Thoracic aorta (tissue), 2 donors: ENCODE measurements around the gene MAN2A1. TPM values are rescaled to one million over a fixed set of nuclear protein-coding genes. Genes with fewer than 3 reads are reported as not detected.

Source experiments
- ATAC-seq: fragments of 150-250 bp; one replicate; pipeline ENCODE4 v1.8.0; 2017; ENCODE audit warnings: low read depth; ENCODE audit not compliant: insufficient number of reproducible peaks, low FRiP score
- DNase-seq: peaks from one replicate; pipeline ENCODE4 v3.0.0-alpha.2; 2020; ENCODE audit warnings: low spot score
- H3K27ac ChIP-seq, 2 donors: fragments of 200-600 bp; sonication (generic); 1 replicate in 1 of 2; 2 replicates in 1 of 2; pipeline ENCODE4 v1.5.1; 2016; ENCODE audit warnings: mild to moderate bottlenecking in 2 of 2, moderate library complexity in 2 of 2
- H3K27me3 ChIP-seq: fragments of 200-600 bp; sonication (generic); replicated peaks from 2 replicates; pipeline ENCODE4 v1.6.0; 2016; ENCODE audit warnings: mild to moderate bottlenecking; ENCODE audit not compliant: insufficient read depth
- H3K36me3 ChIP-seq: fragments of 200-600 bp; sonication (generic); one replicate; pipeline ENCODE4 v1.5.1; 2016
- H3K4me1 ChIP-seq, 2 donors: fragments of 200-600 bp; sonication (generic); 1 replicate in 1 of 2; 2 replicates in 1 of 2; pipeline versions ENCODE4 v1.5.1 to v1.6.0; 2016; ENCODE audit warnings: low read depth in 2 of 2, mild to moderate bottlenecking in 1 of 2; ENCODE audit not compliant: control insufficient read depth in 1 of 2
- H3K4me3 ChIP-seq: fragments of 200-600 bp; sonication (generic); 2 replicates; pipeline ENCODE4 v1.5.1; 2016; ENCODE audit warnings: mild to moderate bottlenecking
- H3K9me3 ChIP-seq: fragments of 200-600 bp; sonication (generic); 2 replicates; pipeline ENCODE4 v1.5.1; 2016
- total RNA-seq, 2 donors: library from RNA; depleted of rRNA; stranded (reverse); fragments of >200 nt; gene quantifications; one replicate each; pipeline versions ENCODE4 v1.1.0 to v1.2.3, GENCODE V29; 2016
- TF ChIP-seq, protein P1 (sequence below): fragments of 200-600 bp; sonication (generic); IDR thresholded peaks from one replicate; pipeline ENCODE4 v1.5.1; 2019; ENCODE audit warnings: antibody characterized with exemption

MAN2A1 gene
- total RNA-seq, 2 donors from 2014 or later = 64.8 to 82.8 TPM

DNA sequence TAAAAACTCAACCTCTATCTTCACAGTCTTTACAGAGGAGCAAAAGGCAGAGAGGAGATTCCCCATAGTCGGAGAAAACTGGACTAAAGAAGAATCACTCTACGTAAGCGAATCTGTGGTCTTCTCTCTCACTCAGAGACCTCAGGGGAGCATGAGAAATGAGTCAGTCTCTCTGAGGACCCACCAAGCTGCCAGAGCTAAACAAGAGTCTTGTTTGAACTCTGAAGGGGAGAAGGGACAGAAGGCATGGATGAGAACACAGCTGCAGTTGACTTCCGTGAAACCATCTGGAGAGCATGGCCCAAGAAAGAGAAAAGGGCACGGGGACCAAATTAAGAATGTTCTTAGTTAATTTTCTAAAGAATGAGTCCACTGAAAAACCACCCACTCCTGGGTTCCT is 12.8 kb upstream of the MAN2A1 start:
- Histone ChIP-seq H3K27ac (no peak overlapping the region), H3K27me3 (no peaks in the 10 kb centered on the region), H3K4me1 (no peaks in the 10 kb centered on the region), H3K36me3 (no peaks in the 10 kb centered on the region), H3K4me3 (no peak overlapping the region), H3K9me3 (no peaks in the 10 kb centered on the region)
- TF ChIP-seq, protein P1, sequence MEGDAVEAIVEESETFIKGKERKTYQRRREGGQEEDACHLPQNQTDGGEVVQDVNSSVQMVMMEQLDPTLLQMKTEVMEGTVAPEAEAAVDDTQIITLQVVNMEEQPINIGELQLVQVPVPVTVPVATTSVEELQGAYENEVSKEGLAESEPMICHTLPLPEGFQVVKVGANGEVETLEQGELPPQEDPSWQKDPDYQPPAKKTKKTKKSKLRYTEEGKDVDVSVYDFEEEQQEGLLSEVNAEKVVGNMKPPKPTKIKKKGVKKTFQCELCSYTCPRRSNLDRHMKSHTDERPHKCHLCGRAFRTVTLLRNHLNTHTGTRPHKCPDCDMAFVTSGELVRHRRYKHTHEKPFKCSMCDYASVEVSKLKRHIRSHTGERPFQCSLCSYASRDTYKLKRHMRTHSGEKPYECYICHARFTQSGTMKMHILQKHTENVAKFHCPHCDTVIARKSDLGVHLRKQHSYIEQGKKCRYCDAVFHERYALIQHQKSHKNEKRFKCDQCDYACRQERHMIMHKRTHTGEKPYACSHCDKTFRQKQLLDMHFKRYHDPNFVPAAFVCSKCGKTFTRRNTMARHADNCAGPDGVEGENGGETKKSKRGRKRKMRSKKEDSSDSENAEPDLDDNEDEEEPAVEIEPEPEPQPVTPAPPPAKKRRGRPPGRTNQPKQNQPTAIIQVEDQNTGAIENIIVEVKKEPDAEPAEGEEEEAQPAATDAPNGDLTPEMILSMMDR = no peak
- DNase-seq (no peak), ATAC-seq (no peak)

DNA sequence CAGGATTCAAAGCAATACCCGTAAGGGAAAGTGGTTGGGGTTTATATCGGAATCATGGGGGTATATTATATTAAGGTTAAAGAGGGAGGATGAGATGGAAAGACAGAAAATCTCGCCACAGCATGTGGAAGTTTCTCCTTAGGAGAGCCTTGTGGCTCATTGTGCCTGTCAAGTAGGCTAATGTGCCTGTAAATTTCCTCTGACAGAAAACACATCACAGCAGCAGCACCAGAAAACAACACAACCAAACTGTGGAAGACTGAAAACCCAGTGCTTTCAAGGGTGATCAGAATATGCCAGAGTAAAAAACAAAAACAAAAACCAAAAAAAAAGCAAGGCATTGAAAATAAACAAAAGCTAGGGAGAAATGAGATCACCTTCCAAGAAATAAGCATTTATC is 11.3 kb upstream of the MAN2A1 start:
- ATAC-seq (no peak), DNase-seq (no peak)
- TF ChIP-seq, protein P1 = no peak
- Histone ChIP-seq H3K9me3 (no peaks in the 10 kb centered on the region), H3K27me3 (no peaks in the 10 kb centered on the region), H3K36me3 (no peaks in the 10 kb centered on the region), H3K27ac (no peak overlapping the region), H3K4me3 (no peak overlapping the region), H3K4me1 (no peaks in the 10 kb centered on the region)

DNA sequence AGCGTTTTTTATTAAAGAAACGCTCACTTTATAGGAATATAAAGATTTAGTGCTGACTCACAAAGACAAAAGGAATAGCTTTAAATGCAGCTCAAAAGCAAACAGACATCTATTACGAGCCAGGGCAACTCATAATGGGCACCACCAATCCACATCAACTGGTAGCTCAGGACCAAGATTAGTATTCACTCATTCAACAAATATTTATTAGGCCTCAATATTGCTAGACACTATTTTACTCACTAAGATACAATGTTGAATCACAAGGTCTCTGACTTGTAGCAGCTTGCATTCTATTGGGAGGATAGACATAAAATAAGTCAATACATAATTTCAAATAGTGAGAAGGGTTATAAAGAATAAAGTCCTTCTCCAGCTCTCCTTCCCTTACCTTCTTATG is 8.0 kb upstream of the MAN2A1 start:
- ATAC-seq = no peak
- no peak overlapping the region for H3K27ac ChIP-seq
- H3K27me3 ChIP-seq = no peaks in the 10 kb centered on the region
- H3K4me1 ChIP-seq = no peaks in the 10 kb centered on the region
- no peak overlapping the region for H3K4me3 ChIP-seq
- no peak for DNase-seq
- TF ChIP-seq, protein P1 = no peak
- no peaks in the 10 kb centered on the region for H3K36me3 ChIP-seq
- no peaks in the 10 kb centered on the region for H3K9me3 ChIP-seq

DNA sequence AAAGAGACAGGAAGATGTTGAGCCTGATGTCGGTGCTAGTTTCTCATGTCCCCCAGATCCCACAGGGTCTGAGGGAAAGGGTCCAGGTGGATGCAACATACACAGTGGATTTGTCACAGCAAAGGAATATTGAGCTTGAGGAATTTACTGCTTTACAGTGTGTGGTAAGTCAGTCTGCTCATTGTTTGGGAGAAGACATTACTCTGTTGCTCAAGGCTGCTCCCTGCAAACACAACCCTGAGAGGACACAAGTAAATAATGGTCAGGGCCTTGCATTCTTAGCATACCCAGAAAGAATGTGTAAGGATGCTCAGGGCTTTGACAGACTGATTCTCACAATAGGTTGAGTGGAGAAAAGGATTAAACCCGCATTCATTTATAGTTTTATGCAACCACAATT is 7.3 kb upstream of the MAN2A1 start:
- Histone ChIP-seq H3K9me3 (no peaks in the 10 kb centered on the region), H3K4me3 (no peak overlapping the region), H3K36me3 (no peaks in the 10 kb centered on the region), H3K27ac (no peak overlapping the region), H3K27me3 (no peaks in the 10 kb centered on the region), H3K4me1 (no peaks in the 10 kb centered on the region)
- DNase-seq = no peak
- ATAC-seq = no peak
- TF ChIP-seq, protein P1 = no peak

DNA sequence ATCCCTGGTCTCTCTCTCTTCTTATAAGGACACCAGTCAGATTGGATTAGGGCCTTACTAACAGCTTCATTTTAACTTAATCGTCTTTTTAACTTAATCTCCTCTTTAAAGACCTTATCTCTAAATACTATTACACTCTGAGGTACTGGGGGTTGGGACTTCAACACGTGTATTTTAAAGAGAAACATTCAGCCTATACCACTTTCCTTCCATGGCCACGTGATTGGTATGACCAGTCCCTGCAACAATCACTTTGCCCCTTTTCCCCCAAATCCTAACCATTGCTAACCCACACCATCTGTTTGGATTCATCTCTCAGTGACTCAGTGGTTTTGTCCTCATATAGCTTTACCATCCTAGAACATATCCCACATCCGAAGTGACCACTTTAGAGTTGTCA is 3.8 kb upstream of the MAN2A1 start:
- Histone ChIP-seq H3K36me3 (no peaks in the 10 kb centered on the region), H3K27me3 (no peaks in the 10 kb centered on the region), H3K9me3 (no peaks in the 10 kb centered on the region), H3K4me3 (no peak overlapping the region), H3K4me1 (no peaks in the 10 kb centered on the region), H3K27ac (no peak overlapping the region)
- ATAC-seq (no peak), DNase-seq (no peak)
- TF ChIP-seq, protein P1 = no peak
